Testis (tissue), 3 donors: ENCODE measurements around the gene TOMM40. TPM values are rescaled to one million over a fixed set of nuclear protein-coding genes. Genes with fewer than 3 reads are reported as not detected.
"Not testable (repeated sequence)": the region's sequence is repeated elsewhere in the genome, so short reads cannot be mapped to it uniquely, and the experiment has no call there.

Source experiments
- DNase-seq: peaks from one replicate; pipeline ENCODE4 v3.0.0-alpha.2; 2019
- H3K27ac ChIP-seq, 2 donors: fragments of 200-600 bp; sonication (generic); one replicate each; pipeline ENCODE4 v1.5.1; 2019
- H3K27me3 ChIP-seq: fragments of 200-600 bp; sonication (generic); one replicate; pipeline ENCODE4 v1.5.1; 2019
- H3K36me3 ChIP-seq: fragments of 200-600 bp; sonication (generic); one replicate; pipeline ENCODE4 v1.5.1; 2017; ENCODE audit warnings: low read depth; ENCODE audit errors: missing control alignments
- H3K4me1 ChIP-seq: fragments of 200-600 bp; sonication (generic); one replicate; pipeline ENCODE4 v1.5.1; 2019
- H3K4me3 ChIP-seq, 2 donors: fragments of 200-600 bp; sonication (generic); one replicate each; pipeline ENCODE4 v1.5.1; 2017 to 2019
- H3K9me3 ChIP-seq: fragments of 200-600 bp; sonication (generic); one replicate; pipeline ENCODE4 v1.5.1; 2017
- CTCF ChIP-seq, 3 experiments: fragments of 450-650 bp in 2 of 3; fragments of 200-600 bp in 1 of 3; sonication (generic) in 1 of 3; IDR thresholded peaks; one replicate each; pipeline ENCODE4 v1.5.1; 2016 to 2019; ENCODE audit warnings: antibody characterized with exemption in 3 of 3, mild to moderate bottlenecking in 2 of 3, moderate library complexity in 1 of 3
- POLR2A ChIP-seq: fragments of 450-650 bp; IDR thresholded peaks from one replicate; pipeline ENCODE4 v1.6.1; 2017; ENCODE audit warnings: antibody characterized with exemption, mild to moderate bottlenecking, moderate library complexity
- WGBS, 2 donors: methylation state at CpG; one replicate each; pipeline ENCODE4 v1.1.5; 2018; 5-methylcytosine and 5-hydroxymethylcytosine counted together
- intact Hi-C: fragments of 100-400 bp; cut with DNase I; formaldehyde crosslinking; loops from one replicate; pipeline ENCODE4 v1.15.1; 2023; ENCODE audit warnings: low total_unique reads
- polyA plus RNA-seq: library from polyadenylated mRNA; stranded (reverse); fragments of 350-450 nt; fragmentation: Illumina TruSeq; extraction: RNeasy Lipid Tissue Mini Kit (QIAGEN cat#74804); gene quantifications from one replicate; pipeline ENCODE4 v1.2.3, GENCODE V29; 2014; ENCODE audit warnings: low read depth, low replicate concordance; ENCODE audit not compliant: insufficient read depth
- total RNA-seq, 2 donors: library from RNA; depleted of rRNA; stranded (reverse); fragments of >200 nt; gene quantifications; one replicate each; pipeline ENCODE4 v1.2.3, GENCODE V29; 2016

TOMM40 gene
- total and polyA plus RNA-seq, 3 donors from 2014 or later = 43.1 to 67.3 (median 54.7) TPM

- Histone ChIP-seq H3K4me1 (no peaks in the 10 kb centered on the region), H3K9me3 (no peaks in the 10 kb centered on the region), H3K27ac (no peak overlapping the region), H3K27me3 (no peaks in the 10 kb centered on the region), H3K36me3 (no peaks in the 10 kb centered on the region), H3K4me3 (no peak overlapping the region)
- intact Hi-C loops = no loop called here
- WGBS, 2 donors = 71 to 72% methylated on average over 24 to 26 of the region's 26 CpGs
- no peak for TF ChIP-seq POLR2A
- TF ChIP-seq CTCF (IDR thresholded peaks at IDR 0.05) = no peak
- DNase-seq = no peak
These were observed 12.8 kb upstream of the TOMM40 start for GRCh38 chr19:44878120-44878865.

GRCh38 chr19:44879309-44880065 is 11.6 kb upstream of the TOMM40 start:
- no peak overlapping the region for H3K27ac ChIP-seq
- WGBS, 2 donors = 82 to 83% methylated on average over 11 to 18 of the region's 18 CpGs
- H3K4me1 ChIP-seq = no peaks in the 10 kb centered on the region
- no peak overlapping the region for H3K4me3 ChIP-seq
- intact Hi-C loops = no loop called here
- no peak for DNase-seq
- H3K36me3 ChIP-seq = no peaks in the 10 kb centered on the region
- no peaks in the 10 kb centered on the region for H3K9me3 ChIP-seq
- TF ChIP-seq CTCF (IDR thresholded peaks at IDR 0.05) (no peak), POLR2A (no peak)
- no peaks in the 10 kb centered on the region for H3K27me3 ChIP-seq

GRCh38 chr19:44882063-44882462 is 9.0 kb upstream of the TOMM40 start:
- DNase-seq = no peak
- WGBS, 2 donors = 92 to 93% methylated on average over 15 of the region's 15 CpGs
- H3K9me3 ChIP-seq = no peaks in the 10 kb centered on the region
- TF ChIP-seq CTCF (IDR thresholded peaks at IDR 0.05) = no peak
- TF ChIP-seq POLR2A = no peak
- no peaks in the 10 kb centered on the region for H3K36me3 ChIP-seq
- H3K4me1 ChIP-seq = no peaks in the 10 kb centered on the region
- H3K4me3 ChIP-seq = no peak overlapping the region
- intact Hi-C loops = no loop called here
- no peaks in the 10 kb centered on the region for H3K27me3 ChIP-seq
- no peak overlapping the region for H3K27ac ChIP-seq

GRCh38 chr19:44882619-44883397 is 8.2 kb upstream of the TOMM40 start:
- intact Hi-C loops, H3K36me3 ChIP-seq, H3K4me3 ChIP-seq, H3K27ac ChIP-seq, DNase-seq, H3K27me3 ChIP-seq, H3K4me1 ChIP-seq, H3K9me3 ChIP-seq: not testable (repeated sequence)
- 86 to 88% methylated on average over 19 of the region's 19 CpGs for WGBS, 2 donors

- intact Hi-C loops = no loop called here
- Histone ChIP-seq H3K27ac (no peak overlapping the region), H3K4me3 (no peak overlapping the region), H3K4me1 (no peaks in the 10 kb centered on the region), H3K36me3 (no peaks in the 10 kb centered on the region), H3K9me3 (no peaks in the 10 kb centered on the region), H3K27me3 (no peaks in the 10 kb centered on the region)
- DNase-seq = no peak
- TF ChIP-seq CTCF (IDR thresholded peaks at IDR 0.05) (no peak), POLR2A (no peak)
- 69 to 87% methylated on average over 5 of the region's 5 CpGs for WGBS, 2 donors
These were observed 7.1 kb upstream of the TOMM40 start for GRCh38 chr19:44883922-44884321.
